Measurements from ENCODE around the gene GFRAL. TPM values are rescaled to one million over a fixed set of nuclear protein-coding genes. Genes with fewer than 3 reads are reported as not detected.

GFRAL gene
- total and polyA plus RNA-seq, 10 of the 15 experiments (the other 5 are each of a cell fraction or from before 2014, with no cell fraction given), result not detected

DNA sequence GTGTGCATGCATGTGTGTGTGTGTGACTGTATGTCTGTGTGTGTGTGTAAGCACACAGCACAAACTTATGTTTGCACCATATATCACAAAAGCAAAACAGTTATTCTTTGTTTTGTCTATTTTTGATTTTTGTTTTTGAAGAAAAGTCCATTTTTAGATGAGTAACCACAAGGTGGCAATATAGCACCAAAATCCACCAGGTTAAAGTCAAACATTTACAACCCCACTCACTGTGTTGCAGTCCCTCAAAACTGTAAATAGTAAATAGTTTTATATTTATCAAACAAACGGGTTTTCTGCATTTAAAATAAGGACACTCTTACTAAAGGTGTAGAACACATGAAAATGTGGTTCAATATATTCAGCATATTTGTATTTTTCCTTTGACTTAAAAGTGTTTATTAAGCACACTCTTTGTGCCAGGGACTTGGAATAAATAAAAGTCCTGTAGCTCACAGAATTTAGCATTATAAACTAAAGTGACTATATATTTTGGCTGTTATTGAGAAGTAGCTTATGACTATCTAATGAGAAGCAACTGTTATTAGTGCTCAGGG lies 118.5 kb downstream of the GFRAL start:
- Histone ChIP-seq H3K4me2 (ENCODE audit: control insufficient read depth, insufficient read depth) (no peak overlapping the region), H4K20me1 (ENCODE audit: control insufficient read depth, insufficient read depth) (no peaks in the 10 kb centered on the region), H3K27ac (ENCODE audit: control insufficient read depth, insufficient read depth) (no peak overlapping the region), H2AFZ (ENCODE audit: control insufficient read depth, low read depth, low read length) (no peak overlapping the region), H3K79me2 (ENCODE audit: control insufficient read depth, insufficient read depth, low read length) (no peaks in the 10 kb centered on the region), H3K4me3 (no peak overlapping the region), H3K9me3 (replicated peaks; ENCODE audit: control insufficient read depth, insufficient read depth, low read length) (no peaks in the 10 kb centered on the region), H3K9ac (ENCODE audit: control insufficient read depth, insufficient read depth, low read length) (no peak overlapping the region), H3K4me1 (ENCODE audit: control insufficient read depth, insufficient read depth, low read length) (no peaks in the 10 kb centered on the region), H3K36me3 (ENCODE audit: control insufficient read depth in 2 of 2, insufficient read depth in 2 of 2, low read length in 1 of 2) (no peaks in the 10 kb centered on the region), H3K27me3 (replicated peaks in 1 of 2; ENCODE audit: control insufficient read depth in 2 of 2, insufficient read depth in 2 of 2, low read length in 1 of 2) (no peaks in the 10 kb centered on the region)
- RAD21 ChIA-PET (ENCODE audit: unreplicated experiment), result no interaction called here
- 0% methylated on average over 1 of the region's 1 CpG for WGBS (ENCODE audit: insufficient coverage, insufficient replicate concordance, low lambda C conversion rate, missing lambda C conversion rate)
- intact Hi-C loops (cut with micrococcal nuclease; ENCODE audit: unreplicated experiment) (loop anchor here (1.0 to 5.0 kb wide), 3 partner anchors 446 to 847 kb away; no protein-coding TSS in a partner anchor), in situ Hi-C loops (cut with MboI) (no loop called here)
- peak; percentile 4 for DNase-seq (ENCODE audit: low read depth, low spot score)
- peak; percentile 32; the same call in 1 of the 3 replicates for ATAC-seq
- POLR2A ChIA-PET, result no interaction called here
- BruUV-seq (replicated peaks), result no TSS peak
- SMC1A ChIA-PET (ENCODE audit: uncharacterized antibody, unreplicated experiment), result interaction anchor here (0.7 to 3.2 kb wide), 5 partner anchors 11 to 847 kb away, joined by 3 to 10 read pairs (median 3); no protein-coding TSS in a partner anchor
- FAIRE-seq, result no peak
- TF ChIP-seq, protein P1, sequence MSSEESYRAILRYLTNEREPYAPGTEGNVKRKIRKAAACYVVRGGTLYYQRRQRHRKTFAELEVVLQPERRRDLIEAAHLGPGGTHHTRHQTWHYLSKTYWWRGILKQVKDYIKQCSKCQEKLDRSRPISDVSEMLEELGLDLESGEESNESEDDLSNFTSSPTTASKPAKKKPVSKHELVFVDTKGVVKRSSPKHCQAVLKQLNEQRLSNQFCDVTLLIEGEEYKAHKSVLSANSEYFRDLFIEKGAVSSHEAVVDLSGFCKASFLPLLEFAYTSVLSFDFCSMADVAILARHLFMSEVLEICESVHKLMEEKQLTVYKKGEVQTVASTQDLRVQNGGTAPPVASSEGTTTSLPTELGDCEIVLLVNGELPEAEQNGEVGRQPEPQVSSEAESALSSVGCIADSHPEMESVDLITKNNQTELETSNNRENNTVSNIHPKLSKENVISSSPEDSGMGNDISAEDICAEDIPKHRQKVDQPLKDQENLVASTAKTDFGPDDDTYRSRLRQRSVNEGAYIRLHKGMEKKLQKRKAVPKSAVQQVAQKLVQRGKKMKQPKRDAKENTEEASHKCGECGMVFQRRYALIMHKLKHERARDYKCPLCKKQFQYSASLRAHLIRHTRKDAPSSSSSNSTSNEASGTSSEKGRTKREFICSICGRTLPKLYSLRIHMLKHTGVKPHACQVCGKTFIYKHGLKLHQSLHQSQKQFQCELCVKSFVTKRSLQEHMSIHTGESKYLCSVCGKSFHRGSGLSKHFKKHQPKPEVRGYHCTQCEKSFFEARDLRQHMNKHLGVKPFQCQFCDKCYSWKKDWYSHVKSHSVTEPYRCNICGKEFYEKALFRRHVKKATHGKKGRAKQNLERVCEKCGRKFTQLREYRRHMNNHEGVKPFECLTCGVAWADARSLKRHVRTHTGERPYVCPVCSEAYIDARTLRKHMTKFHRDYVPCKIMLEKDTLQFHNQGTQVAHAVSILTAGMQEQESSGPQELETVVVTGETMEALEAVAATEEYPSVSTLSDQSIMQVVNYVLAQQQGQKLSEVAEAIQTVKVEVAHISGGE (CRISPR knock-in tag; IDR thresholded peaks at IDR 0.05), result no peak
- TF ChIP-seq RUNX3 (IDR thresholded peaks at IDR 0.05; ENCODE audit: low read length) (no peak), BHLHE40 (IDR thresholded peaks at IDR 0.05; ENCODE audit: borderline replicate concordance in 1 of 2, low read depth in 2 of 2, low read length in 1 of 2) (no peak), TCF3 (IDR thresholded peaks at IDR 0.05; ENCODE audit: borderline replicate concordance, insufficient read depth, low read depth, low read length) (no peak), MYB (IDR thresholded peaks at IDR 0.05; ENCODE audit: borderline replicate concordance, low read depth, low read length) (no peak), SMC3 (IDR thresholded peaks at IDR 0.05; ENCODE audit: borderline replicate concordance, low read length) (peak; percentile 45; the same call in 1 of the 2 replicates), PAX8 (IDR thresholded peaks at IDR 0.05) (no peak), RAD21 (IDR thresholded peaks at IDR 0.05; ENCODE audit: insufficient read depth, low read depth, low read length) (peak; percentile 62), ZZZ3 (IDR thresholded peaks at IDR 0.05; ENCODE audit: control insufficient read depth, insufficient read length, low read depth) (no peak), ZNF207 (IDR thresholded peaks at IDR 0.05; ENCODE audit: borderline replicate concordance) (no peak)
- TF ChIP-seq, protein P2, sequence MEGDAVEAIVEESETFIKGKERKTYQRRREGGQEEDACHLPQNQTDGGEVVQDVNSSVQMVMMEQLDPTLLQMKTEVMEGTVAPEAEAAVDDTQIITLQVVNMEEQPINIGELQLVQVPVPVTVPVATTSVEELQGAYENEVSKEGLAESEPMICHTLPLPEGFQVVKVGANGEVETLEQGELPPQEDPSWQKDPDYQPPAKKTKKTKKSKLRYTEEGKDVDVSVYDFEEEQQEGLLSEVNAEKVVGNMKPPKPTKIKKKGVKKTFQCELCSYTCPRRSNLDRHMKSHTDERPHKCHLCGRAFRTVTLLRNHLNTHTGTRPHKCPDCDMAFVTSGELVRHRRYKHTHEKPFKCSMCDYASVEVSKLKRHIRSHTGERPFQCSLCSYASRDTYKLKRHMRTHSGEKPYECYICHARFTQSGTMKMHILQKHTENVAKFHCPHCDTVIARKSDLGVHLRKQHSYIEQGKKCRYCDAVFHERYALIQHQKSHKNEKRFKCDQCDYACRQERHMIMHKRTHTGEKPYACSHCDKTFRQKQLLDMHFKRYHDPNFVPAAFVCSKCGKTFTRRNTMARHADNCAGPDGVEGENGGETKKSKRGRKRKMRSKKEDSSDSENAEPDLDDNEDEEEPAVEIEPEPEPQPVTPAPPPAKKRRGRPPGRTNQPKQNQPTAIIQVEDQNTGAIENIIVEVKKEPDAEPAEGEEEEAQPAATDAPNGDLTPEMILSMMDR (IDR thresholded peaks at IDR 0.05 in 2 of 3, conservative IDR thresholded peaks at IDR 0.05 in 1 of 3; ENCODE audit: control insufficient read depth in 2 of 3, extremely low read depth in 1 of 3, insufficient read depth in 1 of 3, low read depth in 3 of 3, low read length in 3 of 3), result peak; percentile 28 to 47 (median 47); a peak in 5 of 6 replicates
- CTCF ChIA-PET, result interaction anchor here (0.7 to 3.7 kb wide), 19 partner anchors 8 to 1147 kb away, joined by 3 to 16 read pairs (median 3); no protein-coding TSS in a partner anchor

Data from GM12878 (cell line).